HepG2 (cell line): ENCODE results near the gene ABCC1. TPM values are rescaled to one million over a fixed set of nuclear protein-coding genes. Genes with fewer than 3 reads are reported as not detected.
A peak's percentile ranks its signal among the peaks of the same experiment; 100 is the strongest.

Source experiments
- ATAC-seq: fragments of 200-7000 bp; cut with Tn5 transposase; 3 replicates; pipeline ENCODE4 v1.9.1; 2020; ENCODE audit warnings: mild to moderate bottlenecking, moderate library complexity
- BruUV-seq: library from RNA; stranded (reverse); fragments of 400-500 nt; replicated peaks from 2 replicates; lab custom pipeline; 2021; lab: Mats Ljungman, UMichigan
- CTCF ChIA-PET: fragments of 300-600 bp; formaldehyde crosslinking; extraction: SDS; loops from one replicate; lab custom pipeline; 2021; ENCODE audit warnings: low total read pairs, inconsistent platforms, low intra/inter-chr PET ratio; lab: Yijun Ruan, JAX
- POLR2A ChIA-PET: fragments of 350-600 bp; sonication (Branson Sonifier 250); formaldehyde crosslinking; loops from one replicate; lab custom pipeline; 2020; ENCODE audit warnings: antibody characterized with exemption, inconsistent platforms; lab: Yijun Ruan, JAX
- DNase-seq: peaks from one replicate; pipeline ENCODE4 v3.0.0-alpha.2; 2015; ENCODE audit warnings: low spot score
- FAIRE-seq: peaks from 3 replicates; lab custom pipeline; 2011; peaks lifted over from hg19 to GRCh38; lab: Jason Lieb, UNC
- H2AFZ ChIP-seq: one replicate; pipeline ENCODE4 v1.6.1; 2011; ENCODE audit warnings: low read length, inconsistent platforms
- H3K27ac ChIP-seq: fragments of 300-600 bp; 3 replicates; pipeline ENCODE4 v1.8.0; 2011; ENCODE audit warnings: mixed run types, mild to moderate bottlenecking, mixed read lengths, low read length, inconsistent platforms; ENCODE audit not compliant: insufficient read depth; ENCODE audit errors: extremely low read length
- H3K27me3 ChIP-seq, 2 experiments: fragments of 200-600 bp in 1 of 2; 2 replicates in 1 of 2; 3 replicates in 1 of 2; pipeline versions ENCODE4 v1.6.0 to v1.8.0; 2011; ENCODE audit warnings: low read length in 2 of 2, mild to moderate bottlenecking in 2 of 2, moderate library complexity in 2 of 2, inconsistent platforms in 1 of 2; ENCODE audit not compliant: insufficient read depth in 2 of 2, control insufficient read depth in 1 of 2
- H3K36me3 ChIP-seq, 2 experiments: fragments of 200-600 bp in 1 of 2; replicated peaks in 1 of 2; 2 replicates in 1 of 2; 3 replicates in 1 of 2; pipeline versions ENCODE4 v1.5.1 to v1.8.0; 2011; ENCODE audit warnings: low read length in 2 of 2, inconsistent platforms in 1 of 2; ENCODE audit not compliant: insufficient read depth in 2 of 2, control insufficient read depth in 1 of 2
- H3K4me1 ChIP-seq: 2 replicates; pipeline ENCODE4 v1.5.1; 2012; ENCODE audit warnings: low read length, inconsistent platforms; ENCODE audit not compliant: insufficient read depth
- H3K4me2 ChIP-seq: 2 replicates; pipeline ENCODE4 v1.6.0; 2011; ENCODE audit warnings: low read depth, low read length, inconsistent platforms
- H3K4me3 ChIP-seq, 3 experiments: fragments of 200-600 bp in 1 of 3; sonication (generic), shearing (Covaris generic) in 1 of 3; replicated peaks in 1 of 3; 2 replicates each; pipeline ENCODE4 v1.5.1; 2011 to 2016; ENCODE audit warnings: low read length in 3 of 3, inconsistent platforms in 2 of 3, low read depth in 2 of 3, mild to moderate bottlenecking in 2 of 3, control low read depth in 1 of 3, mixed read lengths in 1 of 3; ENCODE audit not compliant: insufficient read depth in 1 of 3
- H3K79me2 ChIP-seq: one replicate; pipeline ENCODE4 v1.6.1; 2011; ENCODE audit warnings: low read length, inconsistent platforms; ENCODE audit not compliant: insufficient read depth
- H3K9ac ChIP-seq: 2 replicates; pipeline ENCODE4 v1.6.0; 2011; ENCODE audit warnings: mild to moderate bottlenecking, low read depth, low read length, inconsistent platforms; ENCODE audit not compliant: insufficient read depth
- H3K9me3 ChIP-seq: 2 replicates; pipeline ENCODE4 v1.5.1; 2012; ENCODE audit warnings: mild to moderate bottlenecking, low read length
- H4K20me1 ChIP-seq: 2 replicates; pipeline ENCODE4 v1.6.0; 2011; ENCODE audit warnings: inconsistent platforms, mild to moderate bottlenecking, low read length, moderate library complexity; ENCODE audit not compliant: insufficient read depth
- ATF2 ChIP-seq: sonication (generic); formaldehyde crosslinking; IDR thresholded peaks from 2 replicates; pipeline ENCODE4 v1.4.0; 2020; ENCODE audit warnings: missing genetic modification reagents
- BRCA1 ChIP-seq: sonication (generic); formaldehyde crosslinking; IDR thresholded peaks from 2 replicates; pipeline ENCODE4 v1.4.0; 2020; ENCODE audit warnings: missing genetic modification reagents
- CHD4 ChIP-seq: fragments of 200-600 bp; sonication (generic); IDR thresholded peaks from 2 replicates; pipeline ENCODE4 v1.7.0; 2017; ENCODE audit warnings: mild to moderate bottlenecking, low read length, borderline replicate concordance
- DNMT3B ChIP-seq: conservative IDR thresholded peaks from 2 replicates; pipeline ENCODE4 v1.6.1; 2016; ENCODE audit warnings: missing biosample characterization, control low read depth
- EHMT2 ChIP-seq: fragments of 200-600 bp; sonication (generic); IDR thresholded peaks from 2 replicates; pipeline ENCODE4 v1.7.0; 2017; ENCODE audit warnings: antibody characterized with exemption, low read depth, low read length, borderline replicate concordance
- NCOA5 ChIP-seq: sonication (generic); formaldehyde crosslinking; IDR thresholded peaks from 2 replicates; pipeline ENCODE4 v1.4.0; 2020; ENCODE audit warnings: missing genetic modification reagents
- NFE2 ChIP-seq: sonication (generic); formaldehyde crosslinking; IDR thresholded peaks from 2 replicates; pipeline ENCODE4 v1.4.0; 2020; ENCODE audit warnings: missing genetic modification reagents
- RARA ChIP-seq: IDR thresholded peaks from 2 replicates; pipeline ENCODE4 v1.6.1; 2016; ENCODE audit warnings: missing genetic modification reagents, missing compliant biosample characterization
- RBM22 ChIP-seq: fragments of 200-400 bp; formaldehyde crosslinking; optimal IDR thresholded peaks from 2 replicates; pipeline ENCODE3; 2017; ENCODE audit warnings: mild to moderate bottlenecking, low read length, moderate library complexity
- ZFP37 ChIP-seq: sonication (generic); formaldehyde crosslinking; IDR thresholded peaks from 2 replicates; pipeline ENCODE4 v1.4.0; 2020; ENCODE audit warnings: missing genetic modification reagents, borderline replicate concordance
- ZFYVE20 ChIP-seq: sonication (generic); formaldehyde crosslinking; IDR thresholded peaks from 2 replicates; pipeline ENCODE4 v1.8.0; 2023; ENCODE audit warnings: low read depth, mild to moderate bottlenecking, moderate library complexity, missing genetic modification reagents, borderline replicate concordance
- ZKSCAN1 ChIP-seq: fragments of 150-350 bp; IDR thresholded peaks from 2 replicates; pipeline ENCODE4 v1.6.1; 2014; ENCODE audit warnings: low read length
- ZNF335 ChIP-seq: sonication (generic); formaldehyde crosslinking; IDR thresholded peaks from 2 replicates; pipeline ENCODE4 v1.4.0; 2020; ENCODE audit warnings: missing genetic modification reagents
- ZNF687 ChIP-seq: sonication (generic); formaldehyde crosslinking; IDR thresholded peaks from 2 replicates; pipeline ENCODE4 v1.5.1; 2020; ENCODE audit warnings: mild to moderate bottlenecking, missing genetic modification reagents, moderate library complexity
- ZNF776 ChIP-seq: sonication (generic); formaldehyde crosslinking; IDR thresholded peaks from 2 replicates; pipeline ENCODE4 v1.4.0; 2020; ENCODE audit warnings: mild to moderate bottlenecking, missing genetic modification reagents
- WGBS: methylation state at CpG from one replicate; pipeline ENCODE4 v1.1.6; 2017; ENCODE audit warnings: low lambda C conversion rate; 5-methylcytosine and 5-hydroxymethylcytosine counted together
- in situ Hi-C: cut with HindIII; loops from 2 replicates; pipeline ENCODE4 v1.10.0; 2017; ENCODE audit warnings: low pct_unique_long_range_greater_than_20kb; ENCODE audit not compliant: extremely low pct_ligation_motif_present
- intact Hi-C: fragments of 100-400 bp; cut with micrococcal nuclease; formaldehyde crosslinking; loops from one replicate; pipeline ENCODE4 v1.10.0; 2022; ENCODE audit not compliant: unreplicated experiment
- polyA plus RNA-seq, 8 experiments: library from polyadenylated mRNA; depleted of rRNA in 3 of 8; stranded (reverse) in 7 of 8; unstranded in 1 of 8; fragments of >200 nt; fragmentation: Illumina TruSeq in 4 of 8; extraction: Trizol in 4 of 8; gene quantifications; 2 replicates each; pipeline versions ENCODE4 v1.2.1 to v1.2.3, GENCODE V29; 2011 to 2016; ENCODE audit warnings: low read depth in 4 of 8, missing spikeins in 1 of 8, mixed read lengths in 1 of 8; ENCODE audit not compliant: insufficient read depth in 1 of 8
- total RNA-seq, 5 experiments: library from RNA; depleted of rRNA; stranded (reverse); fragments of >200 nt; fragmentation: Illumina TruSeq; extraction: Trizol; gene quantifications; 2 replicates each; pipeline ENCODE4 v1.2.3, GENCODE V29; 2016; ENCODE audit warnings: low read depth in 1 of 5

Gene ABCC1
- total and polyA plus RNA-seq, 2 of the 13 experiments (the other 11 are each of a cell fraction or from before 2014, with no cell fraction given), result 13.0 to 30.6 TPM

GRCh38 chr16:16131204-16131603, 181.8 kb downstream of the ABCC1 start:
- Histone ChIP-seq H2AFZ (no peak overlapping the region), H3K9me3 (no peaks in the 10 kb centered on the region), H3K27me3 (no peaks in the 10 kb centered on the region), H3K27ac (no peak overlapping the region), H4K20me1 (no peaks in the 10 kb centered on the region), H3K4me1 (no peaks in the 10 kb centered on the region), H3K4me3 (no peak overlapping the region), H3K9ac (no peak overlapping the region), H3K79me2 (no peaks in the 10 kb centered on the region), H3K4me2 (no peak overlapping the region), H3K36me3 (peaks cover 36 to 64% of the 10 kb centered on the region in 2 experiments)
- in situ Hi-C loops (no loop called here), intact Hi-C loops (no loop called here)
- no TSS peak for BruUV-seq
- no peak for DNase-seq
- no peak for ATAC-seq
- FAIRE-seq, result no peak
- 94% methylated on average over 3 of the region's 3 CpGs for WGBS
- POLR2A ChIA-PET, result no interaction called here
- TF ChIP-seq ZKSCAN1 (peak; percentile 75), ATF2 (no peak), ZFP37 (CRISPR knock-in tag) (no peak)
- CTCF ChIA-PET, result no interaction called here

- H3K27me3 ChIP-seq, result no peaks in the 10 kb centered on the region
- no peak overlapping the region for H3K4me2 ChIP-seq
- no TSS peak for BruUV-seq
- no peak for ATAC-seq
- H3K4me1 ChIP-seq, result no peaks in the 10 kb centered on the region
- WGBS, result 97% methylated on average over 15 of the region's 15 CpGs
- no peak overlapping the region for H3K4me3 ChIP-seq
- FAIRE-seq, result no peak
- no peak overlapping the region for H3K9ac ChIP-seq
- intact Hi-C loops, result no loop called here
- POLR2A ChIA-PET, result no interaction called here
- in situ Hi-C loops, result no loop called here
- CTCF ChIA-PET, result no interaction called here
- no peak overlapping the region for H2AFZ ChIP-seq
- H3K27ac ChIP-seq, result no peak overlapping the region
- no peaks in the 10 kb centered on the region for H3K9me3 ChIP-seq
- no peaks in the 10 kb centered on the region for H4K20me1 ChIP-seq
- no peaks in the 10 kb centered on the region for H3K79me2 ChIP-seq
- H3K36me3 ChIP-seq, result peaks cover 39 to 66% of the 10 kb centered on the region in 2 experiments
- DNase-seq, result no peak
- TF ChIP-seq BRCA1 (CRISPR knock-in tag) (no peak), EHMT2 (no peak), ZNF335 (CRISPR knock-in tag) (no peak), NCOA5 (CRISPR knock-in tag) (no peak), DNMT3B (CRISPR knock-in tag) (no peak), ZNF776 (CRISPR knock-in tag) (no peak), CHD4 (no peak), ZFYVE20 (CRISPR knock-in tag) (no peak), RBM22 (peak; percentile 19), RARA (CRISPR knock-in tag) (no peak), ZNF687 (CRISPR knock-in tag) (peak; percentile 27; the same call in 1 of the 2 replicates), NFE2 (CRISPR knock-in tag) (no peak)
Measured at GRCh38 chr16:16131659-16132058, 182.2 kb downstream of the ABCC1 start.
